ENCODE measurements around the gene CERK. TPM values are rescaled to one million over a fixed set of nuclear protein-coding genes. Genes with fewer than 3 reads are reported as not detected.

The CERK gene
- total RNA-seq, 1 experiment from 2014 or later, result 45.6 TPM

GRCh38 chr22:46690146-46690545, 47.9 kb downstream of the CERK start:
- Mint-ChIP-seq H3K4me1 (no peaks in the 10 kb centered on the region), H3K36me3 (peaks cover 35% of the 10 kb centered on the region), H3K27ac (no peak overlapping the region), H3K4me3 (no peak overlapping the region), H3K27me3 (ENCODE audit: low read depth) (no peaks in the 10 kb centered on the region), H3K9me3 (no peaks in the 10 kb centered on the region)
- ChIA-PET POLR2A (no interaction called here), CTCF (interaction anchor here (0.7 kb wide), 1 partner anchor 8 kb away, joined by 3 read pairs; no protein-coding TSS in a partner anchor)
- no peak for TF ChIP-seq ZBTB21 (CRISPR knock-in tag; IDR thresholded peaks at IDR 0.05; ENCODE audit: borderline replicate concordance)
- TF ChIP-seq ERG (CRISPR knock-in tag; IDR thresholded peaks at IDR 0.05), result no peak
- TF ChIP-seq NR2C2 (CRISPR knock-in tag; IDR thresholded peaks at IDR 0.05), result no peak
- no peak for TF ChIP-seq ZBTB43 (CRISPR knock-in tag; IDR thresholded peaks at IDR 0.05)
- TF ChIP-seq ZNF138 (CRISPR knock-in tag; conservative IDR thresholded peaks at IDR 0.05), result no peak
- no peak for TF ChIP-seq E2F5 (CRISPR knock-in tag; IDR thresholded peaks at IDR 0.05)
- no peak for TF ChIP-seq E2F1 (CRISPR knock-in tag; IDR thresholded peaks at IDR 0.05)
- no peak for TF ChIP-seq CDX4 (CRISPR knock-in tag; IDR thresholded peaks at IDR 0.05; ENCODE audit: borderline replicate concordance)
- no peak for TF ChIP-seq ZNF232 (CRISPR knock-in tag; IDR thresholded peaks at IDR 0.05)
- TF ChIP-seq ZNF317 (CRISPR knock-in tag; IDR thresholded peaks at IDR 0.05; ENCODE audit: borderline replicate concordance, low read depth), result no peak
- TF ChIP-seq TCF7 (CRISPR knock-in tag; IDR thresholded peaks at IDR 0.05; ENCODE audit: low read depth), result no peak
- TF ChIP-seq AFF4 (CRISPR knock-in tag; IDR thresholded peaks at IDR 0.05; ENCODE audit: borderline replicate concordance), result no peak
- no peak for TF ChIP-seq NR3C1 (CRISPR knock-in tag; conservative IDR thresholded peaks at IDR 0.05; ENCODE audit: low read depth)
- no peak for TF ChIP-seq OVOL2 (CRISPR knock-in tag; IDR thresholded peaks at IDR 0.05; ENCODE audit: borderline replicate concordance)
- no peak for TF ChIP-seq PRRX2 (CRISPR knock-in tag; IDR thresholded peaks at IDR 0.05)
- no peak for TF ChIP-seq IRF1 (CRISPR knock-in tag; IDR thresholded peaks at IDR 0.05)
- no peak for TF ChIP-seq RELA (CRISPR knock-in tag; IDR thresholded peaks at IDR 0.05; ENCODE audit: borderline replicate concordance)
- no peak for TF ChIP-seq CTCF (IDR thresholded peaks at IDR 0.05)
- TF ChIP-seq TEAD1 (CRISPR knock-in tag; IDR thresholded peaks at IDR 0.05), result no peak
- no peak for TF ChIP-seq CREB1 (CRISPR knock-in tag; IDR thresholded peaks at IDR 0.05)
- ATAC-seq (no peak), DNase-seq (ENCODE audit: low spot score) (no peak)

All from WTC11 (cell line).